GM12891 (cell line): ENCODE measurements around the gene CDH15. TPM values are rescaled to one million over a fixed set of nuclear protein-coding genes. Genes with fewer than 3 reads are reported as not detected.
A peak's percentile ranks its signal among the peaks of the same experiment; 100 is the strongest.

Experiments
- DNase-seq: peaks from one replicate; pipeline ENCODE4 v3.0.0; 2011; ENCODE audit warnings: low spot score; ENCODE audit not compliant: insufficient read length
- FAIRE-seq: peaks from 2 replicates; lab custom pipeline; 2011; peaks lifted over from hg19 to GRCh38; lab: Jason Lieb, UNC
- PAX5 ChIP-seq: IDR thresholded peaks from 2 replicates; pipeline ENCODE4 v1.6.1; 2011; ENCODE audit warnings: low read length, moderate library complexity, mild to moderate bottlenecking; ENCODE audit not compliant: insufficient read depth, severe bottlenecking
- POLR2A ChIP-seq: IDR thresholded peaks from 2 replicates; pipeline ENCODE4 v1.6.1; 2011; ENCODE audit warnings: low read depth, low read length, control low read depth
- POLR2AphosphoS5 ChIP-seq: IDR thresholded peaks from 2 replicates; pipeline ENCODE4 v1.6.1; 2011; ENCODE audit warnings: low read depth, low read length, control low read depth
- POU2F2 ChIP-seq: IDR thresholded peaks from 2 replicates; pipeline ENCODE4 v1.6.1; 2011; ENCODE audit warnings: low read depth, mild to moderate bottlenecking, control low read depth, low read length, moderate library complexity
- SPI1 ChIP-seq: IDR thresholded peaks from 2 replicates; pipeline ENCODE4 v1.6.1; 2011; ENCODE audit warnings: low read depth, low read length, control low read depth
- TAF1 ChIP-seq: IDR thresholded peaks from 2 replicates; pipeline ENCODE4 v1.6.1; 2011; ENCODE audit warnings: low read depth, low read length, control low read depth
- polyA plus RNA-seq: library from polyadenylated mRNA; unstranded; fragments of >200 nt; gene quantifications from one replicate; pipeline ENCODE4 v1.2.1, GENCODE V29; 2012; ENCODE audit warnings: low read depth, missing spikeins, inconsistent platforms; ENCODE audit not compliant: missing spikeins

Gene CDH15, protein sequence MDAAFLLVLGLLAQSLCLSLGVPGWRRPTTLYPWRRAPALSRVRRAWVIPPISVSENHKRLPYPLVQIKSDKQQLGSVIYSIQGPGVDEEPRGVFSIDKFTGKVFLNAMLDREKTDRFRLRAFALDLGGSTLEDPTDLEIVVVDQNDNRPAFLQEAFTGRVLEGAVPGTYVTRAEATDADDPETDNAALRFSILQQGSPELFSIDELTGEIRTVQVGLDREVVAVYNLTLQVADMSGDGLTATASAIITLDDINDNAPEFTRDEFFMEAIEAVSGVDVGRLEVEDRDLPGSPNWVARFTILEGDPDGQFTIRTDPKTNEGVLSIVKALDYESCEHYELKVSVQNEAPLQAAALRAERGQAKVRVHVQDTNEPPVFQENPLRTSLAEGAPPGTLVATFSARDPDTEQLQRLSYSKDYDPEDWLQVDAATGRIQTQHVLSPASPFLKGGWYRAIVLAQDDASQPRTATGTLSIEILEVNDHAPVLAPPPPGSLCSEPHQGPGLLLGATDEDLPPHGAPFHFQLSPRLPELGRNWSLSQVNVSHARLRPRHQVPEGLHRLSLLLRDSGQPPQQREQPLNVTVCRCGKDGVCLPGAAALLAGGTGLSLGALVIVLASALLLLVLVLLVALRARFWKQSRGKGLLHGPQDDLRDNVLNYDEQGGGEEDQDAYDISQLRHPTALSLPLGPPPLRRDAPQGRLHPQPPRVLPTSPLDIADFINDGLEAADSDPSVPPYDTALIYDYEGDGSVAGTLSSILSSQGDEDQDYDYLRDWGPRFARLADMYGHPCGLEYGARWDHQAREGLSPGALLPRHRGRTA
- polyA plus RNA-seq = 0.22 TPM

DNA sequence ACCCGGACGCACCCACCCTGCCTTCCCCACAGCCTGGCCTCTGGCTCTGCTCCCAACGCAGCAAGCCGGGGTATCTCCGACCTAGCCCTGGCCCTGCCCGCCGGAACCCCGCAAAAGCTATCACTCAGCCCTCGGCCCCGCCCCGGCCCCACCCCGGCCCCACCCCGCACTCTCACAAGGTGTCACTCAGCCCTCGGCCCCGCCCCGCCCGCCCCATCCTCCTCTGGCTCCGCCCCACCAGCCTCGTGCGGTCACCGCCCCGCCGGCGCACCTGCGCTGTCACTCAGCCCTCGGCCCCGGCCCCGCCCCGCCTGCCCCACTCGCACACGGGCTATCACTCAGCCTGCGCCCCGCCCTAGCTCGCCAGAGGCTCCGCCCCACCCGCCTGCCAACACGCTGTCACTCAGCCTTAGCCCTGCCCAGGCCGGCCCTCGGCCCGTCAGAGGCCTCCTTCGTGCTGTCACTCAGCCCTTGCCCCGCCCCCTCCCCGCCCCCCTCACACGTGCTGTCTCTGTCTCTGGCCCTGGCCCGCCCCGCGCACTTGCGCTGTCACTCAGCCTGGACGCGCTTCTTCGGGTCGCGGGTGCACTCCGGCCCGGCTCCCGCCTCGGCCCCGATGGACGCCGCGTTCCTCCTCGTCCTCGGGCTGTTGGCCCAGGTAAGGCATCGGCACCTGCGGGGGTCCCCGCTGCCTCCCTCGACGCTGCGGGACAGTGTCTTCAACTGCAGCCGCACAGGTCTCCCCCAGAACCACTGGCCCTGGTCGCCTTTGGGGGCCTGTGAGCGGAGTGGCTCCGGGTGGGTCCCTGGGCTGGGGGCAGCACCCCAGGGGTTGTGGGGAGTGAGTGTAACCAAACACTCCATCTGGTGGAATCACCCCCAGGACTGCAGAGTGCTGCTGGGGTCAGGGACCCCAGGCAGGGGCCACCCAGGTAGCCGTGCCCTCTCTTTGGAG, at the start of gene CDH15:
Gene CDH15 (plus strand): TSS at position 533 of the 955 bp plus-strand sequence. CDS start 84 bp downstream, at position 617.
- TF ChIP-seq POU2F2 = no peak
- no peak for TF ChIP-seq TAF1
- no peak for TF ChIP-seq POLR2AphosphoS5
- no peak for TF ChIP-seq POLR2A
- TF ChIP-seq SPI1 = no peak
- FAIRE-seq = peak; percentile 99
- peak; percentile 99 for DNase-seq

DNA sequence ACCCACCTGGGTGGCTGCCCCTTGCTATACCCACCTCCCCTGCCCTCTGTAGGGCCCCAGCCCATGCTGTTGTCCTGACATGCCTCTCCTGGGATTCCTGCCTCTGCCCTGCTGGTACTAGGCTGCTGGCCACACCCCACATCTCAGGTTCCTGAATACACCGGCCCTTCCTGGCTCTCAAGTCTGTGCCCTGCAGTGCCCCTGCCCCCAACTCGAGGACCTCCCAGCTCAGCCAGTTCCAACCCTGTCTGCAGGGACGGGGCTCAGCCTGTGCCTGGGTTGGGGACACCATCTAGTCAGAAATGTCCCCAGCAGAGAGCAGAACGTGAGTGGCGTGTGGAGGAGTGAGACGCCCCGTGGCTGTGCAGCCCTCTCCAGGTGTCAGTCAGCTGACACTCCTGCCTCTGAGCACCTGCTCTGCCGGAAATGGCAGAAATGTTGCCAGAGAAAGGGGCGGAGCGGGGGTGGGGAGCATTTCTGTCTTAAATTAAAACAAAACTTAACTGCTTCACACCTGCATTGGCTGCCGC, 49.2 kb upstream of the CDH15 start:
- peak; percentile 60 for DNase-seq
- no peak for FAIRE-seq
- no peak for TF ChIP-seq SPI1
- no peak for TF ChIP-seq PAX5
- TF ChIP-seq POLR2AphosphoS5 = no peak
- no peak for TF ChIP-seq TAF1
- no peak for TF ChIP-seq POLR2A
- TF ChIP-seq POU2F2 = no peak

DNA sequence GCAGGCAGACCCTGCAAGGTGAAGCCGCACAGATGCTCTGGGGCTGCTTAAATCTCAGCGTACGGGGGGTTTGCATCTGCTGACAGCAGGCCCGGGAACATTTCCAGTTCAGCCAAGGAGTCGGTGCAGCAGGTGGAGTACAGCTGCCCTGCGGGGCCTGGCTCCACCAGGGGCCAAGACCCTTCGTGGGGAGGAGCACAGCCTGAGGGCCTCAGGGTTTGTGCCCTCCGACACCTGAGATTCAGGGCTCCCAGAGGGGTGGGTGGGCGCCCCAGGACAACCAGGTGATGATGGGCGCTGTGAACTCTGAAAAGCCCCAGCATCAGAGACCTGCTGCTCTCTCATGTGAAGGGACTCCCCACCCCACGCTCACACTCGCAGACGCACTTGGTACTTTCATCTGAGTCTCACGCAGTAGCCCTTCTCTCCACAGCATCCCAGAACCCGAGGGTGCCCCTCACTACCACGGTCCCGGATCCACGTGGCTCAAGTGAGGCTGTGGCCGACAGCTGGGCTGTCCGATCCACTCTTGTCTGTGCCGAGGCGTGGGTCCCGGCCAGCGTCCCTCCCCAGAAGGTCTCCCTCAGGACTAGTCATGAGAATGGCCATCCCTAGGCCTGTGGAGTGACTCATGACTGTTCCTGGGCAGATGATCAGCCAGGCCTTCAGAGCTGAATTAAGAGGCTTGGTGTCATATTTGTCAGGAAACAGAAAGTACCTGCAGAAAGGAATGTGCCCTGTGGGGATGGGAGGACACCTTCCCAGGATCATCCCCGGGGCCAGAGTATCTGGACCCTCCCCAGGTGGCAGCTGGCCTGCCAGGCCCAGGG, 48.3 kb upstream of the CDH15 start:
- FAIRE-seq (no peak), DNase-seq (no peak)
- TF ChIP-seq POU2F2 (no peak), SPI1 (no peak), POLR2A (no peak), POLR2AphosphoS5 (no peak), PAX5 (no peak)

DNA sequence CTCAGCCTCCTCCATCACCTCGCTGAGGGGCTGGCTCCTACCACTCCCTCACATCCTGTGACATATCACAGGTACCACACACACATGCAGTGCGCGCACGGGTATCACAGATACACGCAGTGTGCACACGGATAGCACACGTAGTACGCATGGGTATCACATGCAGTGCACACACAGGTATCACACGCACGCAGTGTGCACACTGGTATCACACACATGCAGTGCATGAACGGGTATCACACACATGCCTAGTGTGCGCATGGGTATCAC, 47.8 kb upstream of the CDH15 start:
- peak; percentile 56 for FAIRE-seq
- TF ChIP-seq PAX5 (no peak), SPI1 (no peak)

DNA sequence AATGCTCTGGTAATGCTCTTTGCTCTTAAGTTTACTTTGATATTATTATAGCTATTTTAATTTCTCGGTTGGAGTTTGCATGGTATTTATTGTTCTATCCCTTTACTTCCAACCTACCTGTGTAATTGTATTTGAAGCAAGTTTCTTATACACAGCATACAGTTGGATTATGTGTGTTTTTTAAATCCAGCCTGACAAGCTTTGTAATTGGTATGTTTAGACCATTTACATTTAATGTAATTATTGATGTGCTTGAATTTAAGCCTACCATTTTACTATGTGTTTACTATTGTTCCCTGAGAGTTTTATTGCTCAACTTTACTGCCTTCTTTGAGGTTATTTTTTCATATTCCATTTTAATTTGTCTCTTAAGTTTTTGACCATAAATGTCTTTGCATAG, 42.2 kb upstream of the CDH15 start:
- FAIRE-seq = no peak
- no peak for DNase-seq
- no peak for TF ChIP-seq SPI1
- TF ChIP-seq PAX5 = no peak
- no peak for TF ChIP-seq POU2F2
- TF ChIP-seq TAF1 = no peak
- TF ChIP-seq POLR2AphosphoS5 = no peak
- TF ChIP-seq POLR2A = no peak

More for the DNA sequence above, 47.8 kb upstream of the CDH15 start:
- DNase-seq = no peak

DNA sequence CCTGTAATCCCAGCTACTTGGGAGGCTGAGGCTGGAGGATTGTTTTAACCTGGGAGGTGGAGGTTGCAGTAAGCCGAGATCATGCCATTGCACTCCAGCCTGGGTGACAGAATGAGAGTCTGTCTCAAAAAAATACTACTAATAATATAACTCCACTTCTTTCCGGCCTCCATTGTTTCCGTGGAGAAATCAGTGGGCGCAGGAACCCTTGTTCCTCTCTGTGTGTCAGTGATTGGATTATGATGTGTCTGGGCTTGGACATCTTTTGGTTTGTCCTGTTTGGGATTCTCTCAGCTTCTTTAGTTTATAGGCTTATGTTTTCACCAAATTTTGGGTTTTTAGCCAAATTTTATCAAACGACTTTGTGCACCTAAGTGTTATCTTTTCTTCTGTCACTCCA, 41.1 kb upstream of the CDH15 start:
- TF ChIP-seq TAF1 (no peak), POLR2A (no peak), PAX5 (no peak), POU2F2 (no peak), SPI1 (no peak), POLR2AphosphoS5 (no peak)
- no peak for DNase-seq
- FAIRE-seq = no peak

DNA sequence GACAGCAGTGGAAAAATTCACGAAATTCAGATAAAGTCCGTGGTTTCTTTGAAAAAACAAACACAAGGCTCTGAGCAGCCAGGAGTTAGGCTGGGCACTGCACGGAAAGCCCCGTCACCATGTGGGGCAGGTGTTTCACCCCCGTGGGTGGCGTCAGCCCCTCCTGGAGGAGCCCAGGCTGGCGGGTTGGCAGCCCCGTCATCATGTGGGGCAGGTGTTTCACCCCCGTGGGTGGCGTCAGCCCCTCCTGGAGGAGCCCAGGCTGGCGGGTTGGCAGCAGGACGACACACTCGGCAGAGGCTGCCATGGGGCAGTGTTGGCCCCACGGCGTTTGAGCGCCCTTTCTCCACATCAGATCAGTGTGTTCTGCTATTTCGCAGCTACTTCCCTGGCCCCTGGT, 39.8 kb upstream of the CDH15 start:
- no peak for DNase-seq
- FAIRE-seq = no peak
- no peak for TF ChIP-seq TAF1
- TF ChIP-seq POU2F2 = no peak
- no peak for TF ChIP-seq POLR2AphosphoS5
- TF ChIP-seq SPI1 = no peak
- TF ChIP-seq POLR2A = no peak
- no peak for TF ChIP-seq PAX5

DNA sequence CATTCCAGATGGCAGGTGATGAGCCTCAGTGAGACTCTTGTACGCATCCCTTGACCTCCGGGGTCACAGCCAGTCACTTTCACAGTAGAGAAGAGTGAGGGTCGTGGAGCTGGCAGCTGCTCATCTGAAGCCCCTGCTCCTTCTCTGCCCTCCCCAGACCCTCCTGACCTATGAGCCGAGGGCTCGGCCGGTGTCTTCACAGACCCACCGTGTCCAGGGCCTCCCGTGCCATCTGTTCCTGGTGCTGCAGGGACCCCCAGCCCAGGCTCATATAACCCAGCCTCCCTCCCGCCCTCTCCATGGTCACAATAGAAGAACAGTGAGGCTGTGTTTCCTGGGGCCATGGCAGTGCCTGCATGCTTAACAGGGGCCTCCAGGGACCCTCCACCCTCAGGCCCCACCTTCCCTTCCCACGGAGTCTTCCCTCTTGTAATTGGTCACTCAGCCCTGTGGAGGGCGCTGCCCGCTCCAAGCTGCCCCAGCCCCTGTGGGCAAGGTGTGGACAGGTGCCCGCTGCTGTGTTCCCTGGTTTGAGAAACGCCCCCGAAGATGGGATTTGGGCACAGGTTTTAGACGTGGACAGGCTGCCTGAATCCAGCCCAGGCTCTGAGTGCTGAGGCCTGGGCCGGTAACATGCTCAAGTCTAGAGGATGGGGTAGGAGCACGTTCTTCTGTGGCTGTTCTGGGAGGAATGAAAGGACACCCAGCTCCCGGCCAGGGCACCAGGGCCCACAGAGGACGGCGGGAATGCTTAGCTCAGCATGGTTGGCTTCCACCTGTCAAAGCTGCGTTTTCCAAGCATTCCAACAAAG, 39.1 kb upstream of the CDH15 start:
- FAIRE-seq (no peak), DNase-seq (no peak)

More for the DNA sequence above, 39.1 kb upstream of the CDH15 start:
- TF ChIP-seq SPI1 (no peak), POLR2A (no peak), POU2F2 (no peak), TAF1 (no peak), PAX5 (no peak), POLR2AphosphoS5 (no peak)
